ENCODE measurements around the gene CTPS2.

GRCh38 chrX:16603822-16604221, 108.6 kb downstream of the CTPS2 start:
- TF ChIP-seq CTCF (IDR thresholded peaks at IDR 0.05; ENCODE audit: extremely low read depth in 1 of 2, insufficient read depth in 1 of 2, low read depth in 1 of 2, low read length in 2 of 2) (no peak), MYC (IDR thresholded peaks at IDR 0.05; ENCODE audit: low read depth, low read length) (no peak), POLR2AphosphoS5 (IDR thresholded peaks at IDR 0.05; ENCODE audit: insufficient read depth, low read depth, low read length) (no peak), POLR2A (IDR thresholded peaks at IDR 0.05; ENCODE audit: low read depth, low read length) (no peak), GATA2 (IDR thresholded peaks at IDR 0.05; ENCODE audit: insufficient read depth, insufficient read length, low read depth, low read length) (peak; percentile 10), EZH2 (IDR thresholded peaks at IDR 0.05; ENCODE audit: borderline replicate concordance, low read depth, low read length, severe bottlenecking) (no peak), JUN (IDR thresholded peaks at IDR 0.05; ENCODE audit: borderline replicate concordance, insufficient read depth, insufficient read length, low read depth) (no peak), MAX (IDR thresholded peaks at IDR 0.05; ENCODE audit: insufficient read depth, insufficient read length) (no peak), FOS (IDR thresholded peaks at IDR 0.05; ENCODE audit: borderline replicate concordance, insufficient read depth, low read length) (no peak)

Measured in endothelial cell of umbilical vein (primary cell).